Activated naive CD8-positive, alpha-beta T cell (primary cell): ENCODE measurements around the gene SPON1.
"Not testable (repeated sequence)": the region's sequence is repeated elsewhere in the genome, so short reads cannot be mapped to it uniquely, and the experiment has no call there.

Source experiments
- H3K27ac Mint-ChIP-seq: one replicate; pipeline ENCODE4 v1.8.0; 2021; ENCODE audit warnings: mixed read lengths
- H3K27me3 Mint-ChIP-seq: one replicate; pipeline ENCODE4 v1.8.0; 2021; ENCODE audit warnings: mixed read lengths
- H3K36me3 Mint-ChIP-seq: one replicate; pipeline ENCODE4 v1.8.0; 2021; ENCODE audit warnings: mixed read lengths
- H3K4me1 Mint-ChIP-seq: one replicate; pipeline ENCODE4 v1.8.0; 2021; ENCODE audit warnings: low read depth, mixed read lengths
- H3K4me3 Mint-ChIP-seq: one replicate; pipeline ENCODE4 v1.8.0; 2021; ENCODE audit warnings: mild to moderate bottlenecking, mixed read lengths
- H3K9me3 Mint-ChIP-seq: one replicate; pipeline ENCODE4 v1.8.0; 2021; ENCODE audit warnings: low read depth, mixed read lengths

SPON1 gene

GRCh38 chr11:13938829-13939228 lies 23.7 kb upstream of the SPON1 start:
- H3K27ac Mint-ChIP-seq, result not testable (repeated sequence)

GRCh38 chr11:13939961-13940906 lies 22.3 kb upstream of the SPON1 start:
- H3K9me3 Mint-ChIP-seq, result peaks cover 7% of the 10 kb centered on the region
- peak overlapping the region; percentile 73 for H3K4me3 Mint-ChIP-seq
- peaks cover 4% of the 10 kb centered on the region for H3K36me3 Mint-ChIP-seq
- H3K4me1 Mint-ChIP-seq, result peaks cover 58% of the 10 kb centered on the region
- H3K27me3 Mint-ChIP-seq, result no peaks in the 10 kb centered on the region
- peak overlapping the region; percentile 12 for H3K27ac Mint-ChIP-seq

More at GRCh38 chr11:13938829-13939228, 23.7 kb upstream of the SPON1 start:
- not testable (repeated sequence) for H3K27me3 Mint-ChIP-seq, H3K9me3 Mint-ChIP-seq, H3K36me3 Mint-ChIP-seq
- peak overlapping the region; percentile 66 for H3K4me3 Mint-ChIP-seq
- peaks cover 56% of the 10 kb centered on the region for H3K4me1 Mint-ChIP-seq

GRCh38 chr11:13940907-13941256 lies 21.6 kb upstream of the SPON1 start:
- peak overlapping the region; percentile 12 for H3K27ac Mint-ChIP-seq
- no peaks in the 10 kb centered on the region for H3K27me3 Mint-ChIP-seq
- H3K4me3 Mint-ChIP-seq, result peak overlapping the region; percentile 73
- H3K9me3 Mint-ChIP-seq, result peaks cover 7% of the 10 kb centered on the region
- peaks cover 58% of the 10 kb centered on the region for H3K4me1 Mint-ChIP-seq
- peaks cover 4% of the 10 kb centered on the region for H3K36me3 Mint-ChIP-seq

GRCh38 chr11:13941775-13942174 lies 20.7 kb upstream of the SPON1 start:
- Mint-ChIP-seq H3K36me3 (peaks cover 2% of the 10 kb centered on the region), H3K27ac (no peak overlapping the region), H3K9me3 (peaks cover 3% of the 10 kb centered on the region), H3K27me3 (no peaks in the 10 kb centered on the region), H3K4me1 (peaks cover 55% of the 10 kb centered on the region), H3K4me3 (no peak overlapping the region)

DNA sequence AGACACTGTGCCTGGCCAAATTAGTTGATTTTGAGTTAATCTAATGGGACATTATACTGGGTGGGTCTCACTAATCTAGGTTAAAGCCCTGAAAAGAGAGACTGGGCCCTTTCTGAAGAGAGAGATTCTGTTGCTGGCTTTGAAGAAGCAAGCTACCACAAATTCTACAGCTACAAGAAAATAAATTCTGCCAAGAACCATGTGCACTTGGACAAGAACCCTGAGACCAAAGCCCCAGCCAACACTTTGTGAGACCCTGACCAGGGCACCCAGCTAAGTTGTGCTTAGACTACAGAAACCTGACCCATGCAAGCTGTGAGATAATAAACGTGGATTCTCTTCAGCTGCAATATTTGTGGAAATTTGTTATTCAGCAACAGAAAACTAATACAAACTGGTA lies 20.1 kb upstream of the SPON1 start:
- H3K27me3 Mint-ChIP-seq, result no peaks in the 10 kb centered on the region
- H3K4me1 Mint-ChIP-seq, result peaks cover 57% of the 10 kb centered on the region

DNA sequence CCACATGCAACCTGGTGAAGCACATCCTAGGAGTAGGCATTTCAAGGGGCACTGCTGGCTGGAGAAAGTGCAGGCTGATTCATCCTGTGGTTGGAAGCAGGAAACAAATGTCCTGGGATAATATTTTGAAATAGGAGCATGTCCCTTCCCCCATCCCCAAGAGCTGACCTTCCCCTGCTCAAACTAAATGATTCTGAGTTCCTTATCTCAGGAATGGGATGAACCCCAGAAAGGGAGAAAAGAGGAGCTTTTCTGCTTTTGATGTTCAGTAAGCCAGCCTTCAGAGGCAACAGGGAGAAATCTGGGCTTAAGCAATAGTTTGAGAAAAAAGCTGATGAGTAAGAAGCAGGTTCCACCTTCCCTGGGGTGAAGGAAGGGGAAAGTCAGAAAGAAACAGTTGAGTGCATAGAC lies 19.5 kb upstream of the SPON1 start:
- no peaks in the 10 kb centered on the region for H3K27me3 Mint-ChIP-seq
- H3K4me3 Mint-ChIP-seq, result no peak overlapping the region
- H3K27ac Mint-ChIP-seq, result no peak overlapping the region

More for the DNA sequence above, 20.1 kb upstream of the SPON1 start:
- peaks cover 3% of the 10 kb centered on the region for H3K9me3 Mint-ChIP-seq
- H3K36me3 Mint-ChIP-seq, result peaks cover 2% of the 10 kb centered on the region
- no peak overlapping the region for H3K27ac Mint-ChIP-seq
- H3K4me3 Mint-ChIP-seq, result no peak overlapping the region

GRCh38 chr11:13944016-13944415 lies 18.5 kb upstream of the SPON1 start:
- H3K27ac Mint-ChIP-seq, result no peak overlapping the region
- H3K9me3 Mint-ChIP-seq, result no peaks in the 10 kb centered on the region
- H3K4me3 Mint-ChIP-seq, result no peak overlapping the region
- no peaks in the 10 kb centered on the region for H3K36me3 Mint-ChIP-seq
- no peaks in the 10 kb centered on the region for H3K27me3 Mint-ChIP-seq
- peaks cover 53% of the 10 kb centered on the region for H3K4me1 Mint-ChIP-seq

More for the DNA sequence above, 19.5 kb upstream of the SPON1 start:
- peaks cover 1% of the 10 kb centered on the region for H3K36me3 Mint-ChIP-seq
- peaks cover 2% of the 10 kb centered on the region for H3K9me3 Mint-ChIP-seq
- peaks cover 58% of the 10 kb centered on the region for H3K4me1 Mint-ChIP-seq

GRCh38 chr11:13944911-13945425 lies 17.6 kb upstream of the SPON1 start:
- peaks cover 46% of the 10 kb centered on the region for H3K4me1 Mint-ChIP-seq
- H3K27me3 Mint-ChIP-seq, result peaks cover 1% of the 10 kb centered on the region
- H3K36me3 Mint-ChIP-seq, result peaks cover 5% of the 10 kb centered on the region
- no peak overlapping the region for H3K4me3 Mint-ChIP-seq
- no peaks in the 10 kb centered on the region for H3K9me3 Mint-ChIP-seq
- no peak overlapping the region for H3K27ac Mint-ChIP-seq

GRCh38 chr11:13947379-13947778 lies 15.1 kb upstream of the SPON1 start:
- H3K36me3 Mint-ChIP-seq, result peaks cover 5% of the 10 kb centered on the region
- no peak overlapping the region for H3K4me3 Mint-ChIP-seq
- peaks cover 1% of the 10 kb centered on the region for H3K27me3 Mint-ChIP-seq
- peaks cover 25% of the 10 kb centered on the region for H3K4me1 Mint-ChIP-seq
- no peak overlapping the region for H3K27ac Mint-ChIP-seq
- H3K9me3 Mint-ChIP-seq, result no peaks in the 10 kb centered on the region

GRCh38 chr11:13949876-13950275 lies 12.6 kb upstream of the SPON1 start:
- Mint-ChIP-seq H3K4me1 (peaks cover 12% of the 10 kb centered on the region), H3K27ac (no peak overlapping the region), H3K27me3 (peaks cover 1% of the 10 kb centered on the region), H3K4me3 (no peak overlapping the region), H3K36me3 (peaks cover 5% of the 10 kb centered on the region), H3K9me3 (no peaks in the 10 kb centered on the region)

GRCh38 chr11:13952221-13952620 lies 10.3 kb upstream of the SPON1 start:
- Mint-ChIP-seq H3K4me1 (peaks cover 11% of the 10 kb centered on the region), H3K9me3 (no peaks in the 10 kb centered on the region), H3K27me3 (peaks cover 1% of the 10 kb centered on the region), H3K4me3 (no peak overlapping the region), H3K27ac (no peak overlapping the region), H3K36me3 (peaks cover 5% of the 10 kb centered on the region)

GRCh38 chr11:13952668-13953067 lies 9.9 kb upstream of the SPON1 start:
- peaks cover 1% of the 10 kb centered on the region for H3K27me3 Mint-ChIP-seq
- H3K9me3 Mint-ChIP-seq, result no peaks in the 10 kb centered on the region
- H3K36me3 Mint-ChIP-seq, result peaks cover 5% of the 10 kb centered on the region
- H3K4me3 Mint-ChIP-seq, result no peak overlapping the region
- peaks cover 10% of the 10 kb centered on the region for H3K4me1 Mint-ChIP-seq
- no peak overlapping the region for H3K27ac Mint-ChIP-seq

DNA sequence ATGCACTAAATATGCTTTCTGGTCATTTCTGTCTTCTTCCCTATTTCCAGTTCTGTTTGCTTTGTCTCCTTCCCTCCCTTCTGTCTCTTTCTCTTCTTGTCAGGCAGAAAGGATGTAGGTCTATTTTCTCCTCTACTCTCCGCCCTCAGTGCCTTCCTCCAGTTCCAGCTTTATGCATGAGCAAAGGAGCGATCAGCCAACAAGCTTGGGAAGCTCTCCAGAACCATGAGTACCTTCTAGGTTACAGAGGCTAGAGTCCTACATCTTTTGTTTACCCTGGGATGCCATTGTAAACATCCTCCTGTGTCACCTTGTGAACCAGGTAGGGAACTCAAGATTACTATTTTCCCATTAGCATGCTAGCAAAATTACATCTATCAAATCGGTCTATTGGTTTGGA lies 7.9 kb upstream of the SPON1 start:
- Mint-ChIP-seq H3K9me3 (no peaks in the 10 kb centered on the region), H3K36me3 (peaks cover 4% of the 10 kb centered on the region), H3K27ac (no peak overlapping the region), H3K4me1 (peaks cover 2% of the 10 kb centered on the region), H3K27me3 (peaks cover 6% of the 10 kb centered on the region), H3K4me3 (no peak overlapping the region)

- H3K4me1 Mint-ChIP-seq, result no peaks in the 10 kb centered on the region
- H3K9me3 Mint-ChIP-seq, result no peaks in the 10 kb centered on the region
- H3K27me3 Mint-ChIP-seq, result peaks cover 13% of the 10 kb centered on the region
- peaks cover 2% of the 10 kb centered on the region for H3K36me3 Mint-ChIP-seq
- no peak overlapping the region for H3K27ac Mint-ChIP-seq
- no peak overlapping the region for H3K4me3 Mint-ChIP-seq
Measured at GRCh38 chr11:13955971-13956421, 6.5 kb upstream of the SPON1 start.

- Mint-ChIP-seq H3K4me1 (peaks cover under 1% of the 10 kb centered on the region), H3K36me3 (peaks cover 4% of the 10 kb centered on the region), H3K4me3 (no peak overlapping the region), H3K27me3 (peaks cover 18% of the 10 kb centered on the region), H3K9me3 (no peaks in the 10 kb centered on the region), H3K27ac (no peak overlapping the region)
Measured at GRCh38 chr11:13956988-13957387, 5.5 kb upstream of the SPON1 start.
